Mesendoderm (in vitro differentiated cells): Measurements from ENCODE around the gene ABCC4.

ENCODE experiments used
- DNase-seq: peaks from one replicate; pipeline ENCODE4 v3.0.0; 2013
- H2AK5ac ChIP-seq: 2 replicates; pipeline ENCODE4 v1.6.1; 2013; ENCODE audit warnings: low read length, inconsistent platforms
- H2BK120ac ChIP-seq: 2 replicates; pipeline ENCODE4 v1.6.1; 2013; ENCODE audit warnings: low read depth, mild to moderate bottlenecking, low read length, moderate library complexity, mixed read lengths
- H2BK15ac ChIP-seq: replicated peaks from 2 replicates; pipeline ENCODE4 v1.6.1; 2013; ENCODE audit warnings: low read depth, mild to moderate bottlenecking, moderate library complexity
- H2BK5ac ChIP-seq: 2 replicates; pipeline ENCODE4 v1.6.1; 2013; ENCODE audit warnings: low read length, inconsistent platforms
- H3K18ac ChIP-seq: 2 replicates; pipeline ENCODE4 v1.6.1; 2013; ENCODE audit warnings: mild to moderate bottlenecking, low read length, mixed read lengths
- H3K23ac ChIP-seq: one replicate; pipeline ENCODE4 v1.6.1; 2013; ENCODE audit warnings: low read length
- H3K27ac ChIP-seq: 2 replicates; pipeline ENCODE4 v1.5.1; 2013; ENCODE audit warnings: low read depth, mild to moderate bottlenecking, inconsistent platforms, low read length, moderate library complexity
- H3K27me3 ChIP-seq: 2 replicates; pipeline ENCODE4 v1.6.1; 2013; ENCODE audit warnings: low read length, control low read depth, mild to moderate bottlenecking, inconsistent platforms; ENCODE audit not compliant: insufficient read depth, poor library complexity
- H3K36me3 ChIP-seq: 2 replicates; pipeline ENCODE4 v1.6.1; 2013; ENCODE audit warnings: low read length, inconsistent platforms; ENCODE audit not compliant: control insufficient read depth, insufficient read depth
- H3K4ac ChIP-seq: one replicate; pipeline ENCODE4 v1.6.1; 2013; ENCODE audit warnings: low read depth, mild to moderate bottlenecking, low read length, moderate library complexity
- H3K4me1 ChIP-seq: 2 replicates; pipeline ENCODE4 v1.6.1; 2013; ENCODE audit warnings: low read depth, low read length, inconsistent platforms; ENCODE audit not compliant: control insufficient read depth
- H3K4me2 ChIP-seq: 2 replicates; pipeline ENCODE4 v1.6.1; 2013; ENCODE audit warnings: low read length
- H3K4me3 ChIP-seq: 2 replicates; pipeline ENCODE4 v1.5.1; 2013; ENCODE audit warnings: mild to moderate bottlenecking, low read length
- H3K56ac ChIP-seq: one replicate; pipeline ENCODE4 v1.6.1; 2013; ENCODE audit warnings: low read length
- H3K79me1 ChIP-seq: 2 replicates; pipeline ENCODE4 v1.6.1; 2013; ENCODE audit warnings: low read length, inconsistent platforms
- H3K79me2 ChIP-seq: 2 replicates; pipeline ENCODE4 v1.6.1; 2013; ENCODE audit warnings: mild to moderate bottlenecking, low read length; ENCODE audit not compliant: control insufficient read depth, insufficient read depth
- H3K9ac ChIP-seq: 2 replicates; pipeline ENCODE4 v1.6.1; 2013; ENCODE audit warnings: low read length, inconsistent platforms
- H4K5ac ChIP-seq: one replicate; pipeline ENCODE4 v1.6.1; 2013; ENCODE audit warnings: low read length
- H4K8ac ChIP-seq: one replicate; pipeline ENCODE4 v1.6.1; 2013; ENCODE audit warnings: low read depth, mild to moderate bottlenecking, control low read depth, low read length, moderate library complexity
- WGBS: extraction: QIAGEN DNeasy Blood & Tissue Kit; methylation state at CpG from one replicate; pipeline ENCODE4 v1.1.7; 2013; ENCODE audit warnings: low lambda C conversion rate, missing lambda C conversion rate; ENCODE audit not compliant: insufficient coverage; ENCODE audit errors: extremely low coverage; 5-methylcytosine and 5-hydroxymethylcytosine counted together

Gene ABCC4

DNA sequence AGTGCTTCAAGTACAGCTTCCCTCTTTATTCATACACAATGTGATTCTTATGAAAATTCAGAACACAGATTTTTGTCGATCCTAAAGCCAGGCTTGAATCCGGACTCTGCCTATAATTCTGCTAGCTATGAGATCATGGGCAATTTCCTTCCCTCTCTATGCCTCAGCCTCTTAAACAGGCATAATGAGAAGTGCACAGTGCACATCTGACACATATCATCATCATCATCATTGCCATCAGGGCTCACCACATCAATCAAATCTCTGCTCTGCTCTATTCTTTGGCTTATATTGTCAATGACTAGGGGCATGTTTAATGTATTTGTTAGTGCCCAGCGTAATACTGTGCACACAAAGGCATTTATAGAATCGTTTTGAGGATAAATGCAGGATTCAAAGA lies 269.1 kb downstream of the ABCC4 start:
- Histone ChIP-seq H3K9ac (no peak overlapping the region), H3K36me3 (no peaks in the 10 kb centered on the region), H2BK15ac (no peak overlapping the region), H3K27ac (no peak overlapping the region), H3K79me1 (no peaks in the 10 kb centered on the region), H3K4me1 (no peaks in the 10 kb centered on the region), H3K4me3 (no peak overlapping the region), H3K23ac (no peak overlapping the region), H4K8ac (no peak overlapping the region), H3K4ac (no peak overlapping the region), H3K4me2 (no peak overlapping the region), H2BK5ac (no peak overlapping the region), H2BK120ac (no peak overlapping the region), H3K18ac (no peak overlapping the region), H3K56ac (no peak overlapping the region), H3K27me3 (no peaks in the 10 kb centered on the region), H2AK5ac (no peak overlapping the region), H4K5ac (no peak overlapping the region), H3K79me2 (no peaks in the 10 kb centered on the region)
- no peak for DNase-seq
- no CpG with 5 or more reads among the region's 4 CpGs for WGBS

GRCh38 chr13:95030821-95031343 lies 270.4 kb downstream of the ABCC4 start:
- WGBS = no CpG with 5 or more reads among the region's 4 CpGs
- Histone ChIP-seq H3K36me3 (no peaks in the 10 kb centered on the region), H4K8ac (no peak overlapping the region), H3K4me2 (no peak overlapping the region), H3K79me1 (no peaks in the 10 kb centered on the region), H2BK5ac (no peak overlapping the region), H3K27ac (no peak overlapping the region), H3K23ac (no peak overlapping the region), H4K5ac (no peak overlapping the region), H2BK15ac (no peak overlapping the region), H3K56ac (no peak overlapping the region), H3K4me1 (no peaks in the 10 kb centered on the region), H3K27me3 (no peaks in the 10 kb centered on the region), H2BK120ac (no peak overlapping the region), H3K4ac (no peak overlapping the region), H3K9ac (no peak overlapping the region), H2AK5ac (no peak overlapping the region), H3K18ac (no peak overlapping the region), H3K4me3 (no peak overlapping the region), H3K79me2 (no peaks in the 10 kb centered on the region)
- DNase-seq = no peak

DNA sequence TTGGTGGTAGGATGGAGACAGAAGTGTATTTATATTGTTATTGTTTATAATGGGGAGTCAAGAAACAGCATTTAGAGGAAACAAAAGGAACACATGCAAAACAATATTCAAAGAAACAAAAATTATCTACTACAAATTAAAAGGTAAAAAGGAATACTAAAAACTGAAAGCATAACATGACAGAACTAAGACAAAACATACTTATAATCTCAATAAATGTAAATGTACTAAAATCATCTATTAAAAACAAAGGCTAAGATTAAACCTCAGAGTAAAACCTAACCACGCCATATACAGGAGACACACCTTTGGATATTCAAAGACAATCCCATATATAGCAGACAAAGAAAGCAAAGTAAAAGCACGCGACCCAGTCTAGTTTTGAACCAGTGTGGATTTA lies 273.6 kb downstream of the ABCC4 start:
- no peak overlapping the region for H3K4me2 ChIP-seq

DNA sequence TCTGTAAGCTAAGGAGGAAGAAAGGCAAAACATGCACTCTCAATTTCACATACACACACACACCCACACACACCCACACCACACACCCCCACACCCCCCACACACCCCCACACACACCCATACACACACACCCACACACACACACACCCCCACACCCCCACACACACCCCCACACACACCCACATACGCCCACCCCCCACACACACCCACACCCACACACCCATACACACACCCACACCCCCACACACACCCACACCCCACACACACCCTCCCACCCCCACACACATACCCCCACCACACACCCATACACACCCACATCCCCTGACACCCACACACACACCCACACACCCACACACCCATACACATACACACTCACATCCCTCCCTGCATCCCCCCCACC lies 276.1 kb downstream of the ABCC4 start:
- no CpG with 5 or more reads among the region's 1 CpG for WGBS
- H3K4me1 ChIP-seq = no peaks in the 10 kb centered on the region
- no peak overlapping the region for H2BK5ac ChIP-seq
- no peak for DNase-seq
- no peak overlapping the region for H2AK5ac ChIP-seq
- H3K27ac ChIP-seq = no peak overlapping the region
- no peaks in the 10 kb centered on the region for H3K79me2 ChIP-seq
- H3K18ac ChIP-seq = no peak overlapping the region
- no peak overlapping the region for H4K8ac ChIP-seq
- no peak overlapping the region for H2BK15ac ChIP-seq
- H3K79me1 ChIP-seq = no peaks in the 10 kb centered on the region
- no peaks in the 10 kb centered on the region for H3K27me3 ChIP-seq
- no peak overlapping the region for H4K5ac ChIP-seq
- no peak overlapping the region for H3K4me3 ChIP-seq
- no peak overlapping the region for H3K9ac ChIP-seq
- no peak overlapping the region for H2BK120ac ChIP-seq
- no peak overlapping the region for H3K56ac ChIP-seq
- no peak overlapping the region for H3K4ac ChIP-seq
- H3K36me3 ChIP-seq = no peaks in the 10 kb centered on the region
- no peak overlapping the region for H3K23ac ChIP-seq
- H3K4me2 ChIP-seq = no peak overlapping the region

More for the DNA sequence above, 273.6 kb downstream of the ABCC4 start:
- Histone ChIP-seq H3K4me3 (no peak overlapping the region), H3K4me1 (no peaks in the 10 kb centered on the region), H3K27me3 (no peaks in the 10 kb centered on the region), H3K79me2 (no peaks in the 10 kb centered on the region), H4K8ac (no peak overlapping the region), H3K36me3 (no peaks in the 10 kb centered on the region), H2BK120ac (no peak overlapping the region), H3K4ac (no peak overlapping the region), H3K56ac (no peak overlapping the region), H3K18ac (no peak overlapping the region), H2BK15ac (no peak overlapping the region), H3K27ac (no peak overlapping the region), H3K79me1 (no peaks in the 10 kb centered on the region), H3K9ac (no peak overlapping the region), H2AK5ac (no peak overlapping the region), H4K5ac (no peak overlapping the region), H2BK5ac (no peak overlapping the region), H3K23ac (no peak overlapping the region)
- DNase-seq = no peak
- no CpG with 5 or more reads among the region's 3 CpGs for WGBS

GRCh38 chr13:95023405-95023804 lies 277.8 kb downstream of the ABCC4 start:
- DNase-seq = peak; percentile 4
- Histone ChIP-seq H3K23ac (no peak overlapping the region), H3K27me3 (no peaks in the 10 kb centered on the region), H3K4ac (no peak overlapping the region), H3K4me1 (no peaks in the 10 kb centered on the region), H3K4me2 (no peak overlapping the region), H4K8ac (no peak overlapping the region), H2BK5ac (no peak overlapping the region), H3K18ac (no peak overlapping the region), H3K4me3 (no peak overlapping the region), H3K79me1 (no peaks in the 10 kb centered on the region), H3K27ac (no peak overlapping the region), H4K5ac (no peak overlapping the region), H3K36me3 (no peaks in the 10 kb centered on the region), H3K56ac (no peak overlapping the region), H3K9ac (no peak overlapping the region), H2AK5ac (no peak overlapping the region), H3K79me2 (no peaks in the 10 kb centered on the region), H2BK120ac (no peak overlapping the region), H2BK15ac (no peak overlapping the region)
- WGBS = no CpG with 5 or more reads among the region's 4 CpGs

DNA sequence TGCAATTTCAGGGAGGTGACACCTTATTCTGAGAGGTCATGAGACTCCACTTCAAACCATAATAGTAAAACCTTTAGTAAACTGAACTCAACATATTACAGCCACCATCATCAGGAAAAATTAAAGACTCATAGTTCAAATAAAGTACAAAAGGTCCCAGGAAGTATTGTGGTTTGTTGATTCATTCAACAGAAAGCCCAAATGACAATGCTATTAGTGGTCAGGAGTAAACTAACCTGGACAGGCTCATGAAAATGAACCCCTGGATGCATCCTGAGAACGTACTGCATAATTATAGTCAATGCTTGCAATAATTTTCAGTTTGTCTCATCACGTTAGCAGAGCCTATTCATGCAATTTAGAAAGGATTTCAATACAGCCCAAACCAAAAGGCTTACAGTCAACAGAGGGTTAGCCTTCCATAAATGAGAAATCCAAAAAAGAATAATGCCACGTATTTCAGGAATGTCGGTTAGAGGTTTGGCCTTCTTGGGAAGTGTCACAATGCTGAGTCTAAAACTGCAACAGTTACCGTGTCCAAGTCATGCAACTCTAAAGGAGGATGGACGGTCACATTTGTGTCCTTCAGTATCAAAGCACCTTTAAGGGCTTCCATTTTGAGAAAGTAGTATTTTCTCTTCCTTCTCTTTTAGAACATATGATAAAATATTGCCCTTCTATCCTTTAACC lies 280.8 kb downstream of the ABCC4 start:
- no CpG with 5 or more reads among the region's 6 CpGs for WGBS
- H3K23ac ChIP-seq = no peak overlapping the region

More for the DNA sequence above, 280.8 kb downstream of the ABCC4 start:
- no peaks in the 10 kb centered on the region for H3K4me1 ChIP-seq
- H4K5ac ChIP-seq = no peak overlapping the region
- no peak overlapping the region for H3K9ac ChIP-seq
- no peak overlapping the region for H2BK5ac ChIP-seq
- H3K36me3 ChIP-seq = no peaks in the 10 kb centered on the region
- H3K79me2 ChIP-seq = no peaks in the 10 kb centered on the region
- no peak overlapping the region for H2BK120ac ChIP-seq
- H2AK5ac ChIP-seq = no peak overlapping the region
- H3K79me1 ChIP-seq = no peaks in the 10 kb centered on the region
- H3K4me3 ChIP-seq = no peak overlapping the region
- no peak for DNase-seq
- H2BK15ac ChIP-seq = no peak overlapping the region
- H3K18ac ChIP-seq = no peak overlapping the region
- no peak overlapping the region for H3K4ac ChIP-seq
- H4K8ac ChIP-seq = no peak overlapping the region
- H3K27ac ChIP-seq = no peak overlapping the region
- H3K4me2 ChIP-seq = no peak overlapping the region
- H3K56ac ChIP-seq = no peak overlapping the region
- no peaks in the 10 kb centered on the region for H3K27me3 ChIP-seq
